OCI-LY3 (cell line): Measurements from ENCODE around the gene GGCT.

Source experiments
- CTCF ChIP-seq: fragments of 200-600, 300-600 bp; sonication (generic); IDR thresholded peaks from 2 replicates; pipeline ENCODE4 v1.5.1; 2014; ENCODE audit warnings: antibody characterized with exemption, low read length, low read depth
- EZH2phosphoT487 ChIP-seq: fragments of 200-600 bp; shearing (Covaris generic); IDR thresholded peaks from 2 replicates; pipeline ENCODE4 v1.6.1; 2018; ENCODE audit warnings: antibody characterized with exemption, mixed run types, low read depth

GRCh38 chr7:30459591-30460245 lies 44.9 kb downstream of the GGCT start:
- TF ChIP-seq CTCF (no peak), EZH2phosphoT487 (no peak)
